CMK (cell line): ENCODE data around the gene CRACR2B.

Experiments used
- DNase-seq: peaks from one replicate; pipeline ENCODE4 v3.0.0-alpha.2; 2010; ENCODE audit warnings: low read depth

CRACR2B gene

DNA sequence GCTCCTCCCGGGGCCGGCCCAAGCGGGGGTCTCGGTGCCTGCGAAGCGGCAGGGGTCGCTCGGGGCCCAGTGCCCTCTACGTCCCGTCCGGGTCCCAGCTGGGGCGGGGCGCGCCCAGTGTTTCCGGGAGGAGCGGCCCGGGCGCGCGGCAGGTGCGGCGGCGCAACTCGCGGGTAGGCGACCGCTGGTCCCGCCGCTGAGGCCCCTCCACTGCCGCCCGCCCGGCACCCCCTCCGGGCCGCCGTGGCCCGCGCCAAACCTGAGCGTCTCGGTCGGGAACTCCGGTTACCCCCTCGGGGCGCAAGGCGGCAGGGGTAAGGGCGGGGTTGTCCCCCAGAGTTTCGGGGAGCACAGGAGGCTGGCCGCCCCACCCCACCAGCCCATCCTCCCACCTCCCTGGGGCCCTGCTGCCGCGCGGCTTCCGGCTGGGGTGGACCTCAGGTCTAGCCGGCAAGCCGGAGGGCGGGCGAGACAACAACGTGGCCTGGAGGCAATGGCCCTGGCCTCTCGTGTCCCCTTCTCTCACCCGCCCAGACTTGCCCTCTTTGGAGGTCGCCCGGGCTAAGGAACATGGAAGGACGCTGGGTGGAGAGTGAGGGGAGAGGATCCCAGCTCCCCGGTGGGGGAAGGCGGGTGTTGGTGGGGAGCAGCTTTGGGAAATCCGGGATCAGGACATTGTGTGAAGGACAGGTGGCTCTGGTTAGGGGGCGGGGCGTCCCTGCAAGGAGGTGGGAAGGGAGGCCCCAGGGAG is 398 bp upstream of the CRACR2B start:
- DNase-seq = no peak

- DNase-seq = no peak
Observed at GRCh38 chr11:828506-829175, 922 bp downstream of the CRACR2B start.

- DNase-seq = no peak
Observed at GRCh38 chr11:829176-829846, 1.6 kb downstream of the CRACR2B start.

GRCh38 chr11:829847-830294 is 2.2 kb downstream of the CRACR2B start:
- no peak for DNase-seq

- no peak for DNase-seq
Observed at GRCh38 chr11:830295-831117, 2.8 kb downstream of the CRACR2B start.

DNA sequence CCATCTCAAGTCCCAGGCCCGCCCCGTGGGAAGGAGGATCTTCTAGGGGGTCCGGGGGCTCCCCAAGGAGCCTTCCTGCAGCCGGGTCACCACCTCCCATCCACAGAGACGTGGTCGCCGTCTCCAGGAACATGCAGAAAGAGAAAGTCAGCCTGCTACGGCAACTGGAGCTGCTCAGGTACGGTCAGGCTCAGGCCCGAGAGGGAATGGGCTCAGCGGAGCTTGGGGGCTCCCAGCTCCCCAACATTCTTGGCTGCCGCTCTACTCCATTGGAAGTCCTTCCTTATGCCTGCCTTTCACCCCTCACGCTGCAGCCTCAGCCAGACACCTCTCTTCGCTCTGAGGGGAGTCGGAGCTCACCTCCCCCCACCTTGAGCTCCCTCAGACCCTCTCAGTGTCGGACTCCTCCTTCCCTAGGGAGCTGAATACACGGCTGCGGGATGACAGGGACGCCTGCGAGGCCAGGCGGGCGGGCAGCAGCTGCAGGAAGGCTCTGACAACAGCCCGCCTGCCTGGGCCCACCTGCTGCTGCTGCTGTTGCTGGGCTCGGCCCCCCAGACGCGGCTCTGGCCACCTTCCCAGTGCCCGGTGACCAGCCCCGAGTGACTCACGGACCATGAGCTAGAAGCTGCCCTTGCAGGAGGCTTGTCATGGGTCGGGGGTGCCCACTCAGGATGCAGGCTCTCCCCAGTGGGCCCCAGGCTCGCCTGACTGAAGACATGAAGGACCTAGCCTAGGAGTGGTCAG is 3.6 kb downstream of the CRACR2B start:
- DNase-seq = no peak

GRCh38 chr11:831961-832528 is 4.3 kb downstream of the CRACR2B start:
- DNase-seq = no peak

- DNase-seq = no peak
Observed at GRCh38 chr11:832529-833113, 4.9 kb downstream of the CRACR2B start, which contains the start of gene CD151. Gene CD151, plus strand, starts transcription at chr11:832952. Its CDS starts 3,118 bp downstream, at chr11:836070.

DNA sequence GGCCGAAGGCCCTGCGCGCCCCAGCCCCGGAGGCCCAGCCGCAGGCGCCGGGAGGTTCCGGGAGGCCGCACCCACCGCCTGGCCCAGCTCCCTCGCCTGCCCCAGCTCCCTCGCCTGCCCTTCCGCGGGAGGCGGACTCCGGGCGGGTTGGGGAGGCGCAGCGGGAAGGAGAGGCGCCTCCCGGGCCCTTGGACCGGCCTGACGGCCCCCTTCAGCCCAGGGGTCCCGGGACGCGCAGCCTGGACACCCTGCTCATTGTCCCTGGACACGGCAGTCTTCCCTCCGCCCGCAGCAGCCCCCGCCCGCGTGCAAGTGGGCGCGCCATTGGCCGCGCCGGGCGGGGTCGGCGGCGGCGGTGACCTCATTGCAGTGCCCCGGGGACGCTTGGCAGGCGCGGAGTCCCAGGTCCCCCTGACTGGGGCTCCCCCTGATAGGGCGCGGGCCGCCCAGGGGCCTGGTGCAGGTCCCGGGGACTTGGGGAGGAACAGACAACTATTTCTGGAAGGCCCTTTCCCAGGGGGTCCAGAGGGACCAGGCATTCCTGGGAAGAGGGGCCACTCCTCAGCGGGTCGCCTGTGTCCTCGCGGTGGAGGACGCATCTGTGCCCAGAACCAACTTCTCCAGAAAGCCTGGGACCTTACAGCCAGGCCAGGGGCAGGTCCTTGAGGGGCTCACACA is 5.5 kb downstream of the CRACR2B start:
- DNase-seq = no peak

GRCh38 chr11:833849-834311 is 6.2 kb downstream of the CRACR2B start:
- no peak for DNase-seq

DNA sequence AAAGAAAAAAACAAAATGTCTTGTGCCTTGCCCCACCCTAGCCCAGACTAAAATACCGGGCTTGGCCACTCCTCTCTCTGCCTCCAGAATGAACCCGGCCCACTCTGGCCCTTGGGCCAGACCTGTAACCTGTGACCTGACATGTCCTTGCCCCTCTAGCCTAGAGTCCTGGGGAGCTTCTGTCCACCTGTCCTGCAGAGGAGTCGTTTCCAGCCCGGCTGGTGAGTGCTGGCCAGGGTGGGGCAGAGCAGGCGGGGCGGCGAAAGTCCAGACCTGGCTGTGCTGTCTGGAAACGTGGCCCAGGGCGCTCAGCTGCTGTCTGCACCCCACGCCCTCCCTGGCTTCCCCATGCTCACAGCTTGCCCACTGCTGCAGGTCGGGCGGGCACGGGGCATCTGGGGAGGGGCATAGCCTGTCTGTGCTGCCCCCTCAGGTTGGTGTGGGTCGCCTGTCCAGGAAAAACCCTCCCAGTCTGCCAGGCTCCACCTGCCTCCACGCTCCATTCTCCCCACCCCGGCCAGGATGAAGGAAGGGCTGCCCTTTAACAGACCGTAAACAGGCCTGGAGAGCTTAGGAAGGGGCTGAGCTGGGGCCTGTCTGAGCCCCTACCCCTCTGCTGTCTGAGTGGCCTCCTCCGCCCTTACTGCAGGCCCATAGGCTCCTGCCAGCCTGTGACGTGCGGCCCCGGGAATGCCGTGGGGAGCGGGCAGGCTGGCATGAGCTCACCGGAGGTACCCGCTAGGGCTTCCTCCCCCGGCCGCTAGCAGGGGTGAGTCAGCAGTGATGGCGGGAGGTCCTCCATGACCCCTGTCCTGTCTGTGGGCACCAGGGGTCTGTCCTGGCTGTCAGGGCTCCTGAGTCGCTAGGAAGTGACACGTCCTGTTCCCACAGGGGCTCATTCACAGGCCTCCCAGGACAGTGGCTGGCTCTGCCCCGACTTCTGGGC is 6.9 kb downstream of the CRACR2B start:
- no peak for DNase-seq

DNA sequence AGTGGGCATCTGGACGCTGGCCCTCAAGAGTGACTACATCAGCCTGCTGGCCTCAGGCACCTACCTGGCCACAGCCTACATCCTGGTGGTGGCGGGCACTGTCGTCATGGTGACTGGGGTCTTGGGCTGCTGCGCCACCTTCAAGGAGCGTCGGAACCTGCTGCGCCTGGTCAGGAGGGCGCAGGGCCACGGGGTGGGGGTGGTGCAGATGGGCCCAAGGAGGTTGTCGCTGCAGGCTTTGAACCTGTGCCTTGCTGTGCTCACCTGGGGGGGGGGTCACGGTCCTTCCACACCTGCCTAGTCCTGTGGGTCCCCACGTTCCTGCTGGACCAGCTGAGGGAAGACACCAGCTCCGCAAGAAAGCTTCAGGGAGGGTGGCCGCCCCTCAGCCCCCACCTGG is 8.6 kb downstream of the CRACR2B start:
- no peak for DNase-seq

GRCh38 chr11:836700-837099 is 9.0 kb downstream of the CRACR2B start:
- DNase-seq = no peak

DNA sequence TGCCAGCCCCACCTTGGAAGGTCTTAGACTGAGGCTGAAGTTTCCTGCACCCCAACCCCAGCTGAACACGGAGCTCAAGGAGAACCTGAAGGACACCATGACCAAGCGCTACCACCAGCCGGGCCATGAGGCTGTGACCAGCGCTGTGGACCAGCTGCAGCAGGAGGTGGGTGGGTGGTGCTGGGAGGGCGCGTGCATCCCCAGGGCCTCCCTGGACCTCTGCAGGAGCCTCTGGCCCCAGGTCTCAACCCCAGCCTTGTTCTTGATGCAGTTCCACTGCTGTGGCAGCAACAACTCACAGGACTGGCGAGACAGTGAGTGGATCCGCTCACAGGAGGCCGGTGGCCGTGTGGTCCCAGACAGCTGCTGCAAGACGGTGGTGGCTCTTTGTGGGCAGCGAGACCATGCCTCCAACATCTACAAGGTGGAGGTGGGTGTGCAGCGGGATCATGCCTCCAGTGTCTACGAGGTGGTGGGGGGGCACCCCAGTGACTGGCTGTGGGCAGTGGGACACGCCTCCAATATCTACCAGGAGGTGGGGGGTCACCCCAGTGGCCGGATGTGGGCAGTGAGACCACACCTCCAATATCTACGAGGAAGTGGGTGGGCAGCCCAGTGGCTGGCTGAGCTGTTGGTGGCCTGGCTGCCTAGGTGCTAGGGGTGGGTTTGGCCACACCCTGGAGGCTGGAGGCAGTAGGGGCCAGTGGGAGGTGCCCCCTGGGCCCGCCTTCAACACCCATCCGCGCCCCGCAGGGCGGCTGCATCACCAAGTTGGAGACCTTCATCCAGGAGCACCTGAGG is 9.7 kb downstream of the CRACR2B start:
- no peak for DNase-seq

DNA sequence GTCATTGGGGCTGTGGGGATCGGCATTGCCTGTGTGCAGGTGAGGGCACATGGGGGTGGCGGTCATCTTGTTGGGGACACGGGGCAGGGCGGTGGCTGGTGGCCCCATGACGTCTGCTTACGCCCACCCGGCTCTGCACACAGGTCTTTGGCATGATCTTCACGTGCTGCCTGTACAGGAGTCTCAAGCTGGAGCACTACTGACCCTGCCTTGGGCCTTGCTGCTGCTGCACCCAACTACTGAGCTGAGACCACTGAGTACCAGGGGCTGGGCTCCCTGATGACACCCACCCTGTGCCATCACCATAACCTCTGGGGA is 10.2 kb downstream of the CRACR2B start:
- no peak for DNase-seq

DNA sequence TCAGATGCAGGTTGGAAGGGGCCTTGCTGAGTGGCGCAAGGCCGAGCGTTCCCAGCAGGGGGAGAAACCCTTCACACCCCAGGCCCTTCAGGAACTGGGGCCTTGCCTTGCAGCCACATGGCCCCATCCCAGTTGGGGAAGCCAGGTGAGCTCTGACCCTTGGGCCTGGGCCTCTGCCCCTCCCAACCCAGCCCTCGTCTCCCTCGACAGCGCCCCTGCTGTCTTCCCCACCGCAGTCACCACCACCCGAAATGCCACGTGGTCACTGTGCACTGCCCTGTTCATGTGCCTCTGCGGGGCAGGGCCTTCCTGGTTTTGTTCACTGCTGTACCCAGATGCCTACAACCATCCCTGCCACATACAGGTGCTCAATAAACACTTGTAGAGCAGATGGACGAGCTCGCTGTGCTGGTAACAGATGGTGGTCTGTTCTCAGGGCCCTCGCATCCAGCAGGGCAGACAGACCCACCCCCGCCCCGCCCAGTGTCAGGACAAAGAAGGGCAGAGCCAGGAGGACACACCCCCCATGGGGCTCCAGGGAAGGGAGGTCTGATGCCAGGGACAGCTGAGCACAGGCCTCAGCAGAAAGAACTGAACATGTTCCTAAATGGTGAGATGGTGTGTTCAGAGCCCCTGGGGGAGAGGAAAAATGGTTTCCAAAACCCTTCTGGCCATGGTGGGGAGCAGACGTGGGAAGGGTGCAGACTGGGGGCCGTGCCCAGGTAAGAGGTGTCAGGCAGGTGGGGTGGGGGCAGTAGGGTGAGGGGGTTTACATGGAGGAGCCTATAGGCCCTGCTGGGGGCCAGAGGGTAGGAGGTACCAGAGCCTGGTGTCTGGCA is 10.9 kb downstream of the CRACR2B start:
- no peak for DNase-seq

DNA sequence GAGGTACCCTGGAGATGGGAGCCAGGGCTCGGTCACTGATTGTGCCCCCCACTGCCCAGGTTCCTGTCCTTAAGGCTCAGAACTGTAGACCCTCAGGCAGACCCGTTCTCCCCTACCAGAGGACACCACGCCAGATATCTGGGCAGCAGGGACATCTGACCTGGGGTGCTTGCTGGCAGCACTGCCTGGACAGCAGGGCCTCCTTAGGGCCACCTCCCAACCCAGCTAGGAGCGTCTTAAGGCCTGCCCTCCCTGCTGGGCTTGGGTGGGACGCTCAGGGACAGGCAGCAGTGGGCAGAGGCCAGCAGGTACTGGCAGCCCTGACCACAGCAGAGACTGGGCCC is 11.5 kb downstream of the CRACR2B start:
- no peak for DNase-seq
